ENCODE results near the gene FCAMR. TPM values are rescaled to one million over a fixed set of nuclear protein-coding genes. Genes with fewer than 3 reads are reported as not detected.

FCAMR gene, protein sequence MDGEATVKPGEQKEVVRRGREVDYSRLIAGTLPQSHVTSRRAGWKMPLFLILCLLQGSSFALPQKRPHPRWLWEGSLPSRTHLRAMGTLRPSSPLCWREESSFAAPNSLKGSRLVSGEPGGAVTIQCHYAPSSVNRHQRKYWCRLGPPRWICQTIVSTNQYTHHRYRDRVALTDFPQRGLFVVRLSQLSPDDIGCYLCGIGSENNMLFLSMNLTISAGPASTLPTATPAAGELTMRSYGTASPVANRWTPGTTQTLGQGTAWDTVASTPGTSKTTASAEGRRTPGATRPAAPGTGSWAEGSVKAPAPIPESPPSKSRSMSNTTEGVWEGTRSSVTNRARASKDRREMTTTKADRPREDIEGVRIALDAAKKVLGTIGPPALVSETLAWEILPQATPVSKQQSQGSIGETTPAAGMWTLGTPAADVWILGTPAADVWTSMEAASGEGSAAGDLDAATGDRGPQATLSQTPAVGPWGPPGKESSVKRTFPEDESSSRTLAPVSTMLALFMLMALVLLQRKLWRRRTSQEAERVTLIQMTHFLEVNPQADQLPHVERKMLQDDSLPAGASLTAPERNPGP
- not detected for total RNA-seq

GRCh38 chr1:206970446-206970845 is at the start of gene FCAMR:
Gene FCAMR, minus strand, starts transcription at chr1:206970460. Its CDS starts 335 bp downstream, at chr1:206970125.
- no peak for TF ChIP-seq POLR2A (IDR thresholded peaks at IDR 0.05)
- no peak for TF ChIP-seq CTCF (IDR thresholded peaks at IDR 0.05)
- Histone ChIP-seq H3K9me3 (no peaks in the 10 kb centered on the region), H3K27ac (no peak within 1 kb of the TSS), H3K4me3 (no peak within 1 kb of the TSS), H3K27me3 (peaks cover 0 to 16% (median 0%) of the 10 kb centered on the region in 4 donors), H3K36me3 (no peaks in the 10 kb centered on the region), H3K4me1 (peaks cover 0 to 10% (median 3%) of the 10 kb centered on the region in 3 donors)
- intact Hi-C loops (cut with DNase I) = no loop called here
- no peak for DNase-seq
- 66 to 80% methylated on average over 2 of the region's 2 CpGs for WGBS, 2 donors

DNA sequence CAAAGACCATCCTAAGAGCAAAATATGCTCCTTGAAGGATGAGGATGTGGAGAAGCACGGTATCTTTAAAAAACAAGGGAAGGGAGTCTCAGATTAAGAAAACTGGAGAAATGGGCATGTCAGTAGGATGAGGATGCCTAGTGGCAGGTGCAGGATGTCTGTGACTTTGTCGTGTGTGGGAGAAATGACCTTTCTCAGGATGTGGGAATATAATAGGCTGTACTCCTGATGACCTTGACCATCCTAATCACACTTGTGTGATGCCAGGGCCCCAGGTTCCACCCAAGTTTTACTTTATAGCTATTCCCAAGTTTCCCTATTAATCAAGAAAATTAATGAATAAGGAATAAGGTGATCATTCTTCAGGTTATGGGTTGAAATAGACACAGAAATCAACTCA is 49.4 kb upstream of the FCAMR start:
- 46 to 47% methylated on average over 2 of the region's 2 CpGs for WGBS, 2 donors
- Histone ChIP-seq H3K27ac (peak overlapping the region; percentile 86 to 98 (median 96)), H3K4me1 (peaks cover 25 to 72% (median 30%) of the 10 kb centered on the region in 3 donors), H3K36me3 (peaks cover 0 to 23% (median 0%) of the 10 kb centered on the region in 3 donors), H3K27me3 (no peaks in the 10 kb centered on the region), H3K9me3 (no peaks in the 10 kb centered on the region), H3K4me3 (no peak overlapping the region)
- intact Hi-C loops (cut with DNase I) = no loop called here
- TF ChIP-seq POLR2A (IDR thresholded peaks at IDR 0.05) (no peak), CTCF (IDR thresholded peaks at IDR 0.05) (no peak)
- no peak for DNase-seq

DNA sequence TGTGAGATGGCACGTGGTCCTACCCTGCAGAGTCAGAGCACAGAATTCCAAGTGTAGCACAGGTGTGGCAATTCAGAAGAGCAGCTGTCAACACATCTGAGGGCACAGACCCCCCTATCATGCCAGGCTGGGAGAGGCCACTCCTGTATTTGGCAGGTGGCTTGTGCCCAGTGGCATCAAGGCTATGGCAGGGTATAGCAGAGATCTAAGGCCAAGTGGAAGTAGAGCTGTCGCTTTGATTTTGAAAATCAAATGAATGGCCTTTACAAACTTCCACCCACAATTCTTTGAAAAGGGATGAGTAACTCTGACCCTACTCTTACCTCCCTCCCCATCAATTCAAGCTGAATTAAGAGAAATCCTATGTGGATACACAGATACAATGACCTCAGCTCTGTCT is 48.9 kb upstream of the FCAMR start:
- no peak overlapping the region for H3K4me3 ChIP-seq
- peaks cover 0 to 18% (median 0%) of the 10 kb centered on the region in 3 donors for H3K36me3 ChIP-seq
- H3K4me1 ChIP-seq = peaks cover 23 to 67% (median 25%) of the 10 kb centered on the region in 3 donors
- peak overlapping the region; percentile 86 to 98 (median 96) for H3K27ac ChIP-seq
- WGBS, 2 donors = 54 to 56% methylated on average over 1 to 2 of the region's 2 CpGs
- TF ChIP-seq CTCF (IDR thresholded peaks at IDR 0.05) (no peak), POLR2A (IDR thresholded peaks at IDR 0.05) (no peak)
- H3K9me3 ChIP-seq = no peaks in the 10 kb centered on the region
- no peaks in the 10 kb centered on the region for H3K27me3 ChIP-seq
- intact Hi-C loops (cut with DNase I) = no loop called here
- DNase-seq = no peak

GRCh38 chr1:207018707-207019106 is 48.4 kb upstream of the FCAMR start:
- peaks cover 0 to 14% (median 0%) of the 10 kb centered on the region in 3 donors for H3K36me3 ChIP-seq
- no peaks in the 10 kb centered on the region for H3K9me3 ChIP-seq
- peak overlapping the region; percentile 86 to 98 (median 96) for H3K27ac ChIP-seq
- intact Hi-C loops (cut with DNase I) = no loop called here
- no peaks in the 10 kb centered on the region for H3K27me3 ChIP-seq
- no peak for DNase-seq
- 81 to 83% methylated on average over 4 of the region's 4 CpGs for WGBS, 2 donors
- TF ChIP-seq CTCF (IDR thresholded peaks at IDR 0.05) (no peak), POLR2A (IDR thresholded peaks at IDR 0.05) (no peak)
- H3K4me3 ChIP-seq = no peak overlapping the region
- H3K4me1 ChIP-seq = peaks cover 23 to 62% (median 23%) of the 10 kb centered on the region in 3 donors
